Endothelial cell of umbilical vein (primary cell): ENCODE measurements around the gene WNT6. TPM values are rescaled to one million over a fixed set of nuclear protein-coding genes. Genes with fewer than 3 reads are reported as not detected.

Experiments used
- BruUV-seq: library from RNA; stranded (reverse); fragments of 400-500 nt; replicated peaks from 2 replicates; lab custom pipeline; 2021; lab: Mats Ljungman, UMichigan
- CTCF ChIA-PET: fragments of 300-600, 350-600 bp; sonication (Branson Sonifier 250); formaldehyde crosslinking; loops from one replicate; lab custom pipeline; 2021; ENCODE audit warnings: antibody characterized with exemption, inconsistent platforms; lab: Charles Lee
- POLR2A ChIA-PET: fragments of 300-600, 350-600 bp; sonication (Branson Sonifier 250); formaldehyde crosslinking; loops from one replicate; lab custom pipeline; 2021; ENCODE audit warnings: antibody characterized with exemption, inconsistent platforms; lab: Charles Lee
- DNase-seq: peaks from one replicate; pipeline ENCODE4 v3.0.0-alpha.2; 2011; ENCODE audit warnings: low read depth, low spot score
- FAIRE-seq: peaks from 2 replicates; lab custom pipeline; 2011; peaks lifted over from hg19 to GRCh38; lab: Jason Lieb, UNC
- H2AFZ ChIP-seq: 2 replicates; pipeline ENCODE4 v1.6.0; 2012; ENCODE audit warnings: low read depth, low read length, control low read depth, inconsistent platforms
- H3K27ac ChIP-seq: 2 replicates; pipeline ENCODE4 v1.5.1; 2011; ENCODE audit warnings: low read depth, mild to moderate bottlenecking, control low read depth, low read length, moderate library complexity; ENCODE audit not compliant: insufficient read depth
- H3K27me3 ChIP-seq, 2 experiments: 2 replicates each; pipeline versions ENCODE4 v1.6.0 to v1.6.1; 2011; ENCODE audit warnings: low read length in 2 of 2, mixed read lengths in 1 of 2; ENCODE audit not compliant: control insufficient read depth in 2 of 2, insufficient read depth in 2 of 2
- H3K36me3 ChIP-seq, 2 experiments: 2 replicates in 1 of 2; 3 replicates in 1 of 2; pipeline ENCODE4 v1.5.1; 2011; ENCODE audit warnings: low read length in 2 of 2, mild to moderate bottlenecking in 1 of 2, moderate library complexity in 1 of 2; ENCODE audit not compliant: control insufficient read depth in 2 of 2, insufficient read depth in 2 of 2; ENCODE audit errors: extremely low read depth in 1 of 2
- H3K4me1 ChIP-seq: 3 replicates; pipeline ENCODE4 v1.5.1; 2011; ENCODE audit warnings: mild to moderate bottlenecking, low read length; ENCODE audit not compliant: control insufficient read depth, insufficient read depth; ENCODE audit errors: extremely low read depth
- H3K4me2 ChIP-seq: 2 replicates; pipeline ENCODE4 v1.6.1; 2011; ENCODE audit warnings: low read length, control low read depth, mixed read lengths; ENCODE audit not compliant: insufficient read depth
- H3K4me3 ChIP-seq, 3 experiments: fragments of 200-600 bp in 1 of 3; sonication (generic), shearing (Covaris generic) in 1 of 3; replicated peaks in 1 of 3; 2 replicates each; pipeline ENCODE4 v1.5.1; 2011 to 2016; ENCODE audit warnings: control low read depth in 3 of 3, low read length in 3 of 3, mild to moderate bottlenecking in 2 of 3, inconsistent platforms in 1 of 3, low read depth in 1 of 3, moderate library complexity in 1 of 3; ENCODE audit not compliant: insufficient read depth in 1 of 3
- H3K79me2 ChIP-seq: 2 replicates; pipeline ENCODE4 v1.6.0; 2012; ENCODE audit warnings: low read length, inconsistent platforms; ENCODE audit not compliant: control insufficient read depth, insufficient read depth
- H3K9ac ChIP-seq: replicated peaks from 2 replicates; pipeline ENCODE3; 2011; ENCODE audit warnings: low read length, control low read depth; ENCODE audit not compliant: insufficient read depth; ENCODE audit errors: extremely low read depth
- H3K9me1 ChIP-seq: replicated peaks from 3 replicates; pipeline ENCODE4 v1.6.0; 2011; ENCODE audit warnings: mild to moderate bottlenecking, low read length; ENCODE audit not compliant: control insufficient read depth, insufficient read depth; ENCODE audit errors: extremely low read depth
- H3K9me3 ChIP-seq: replicated peaks from 2 replicates; pipeline ENCODE4 v1.5.1; 2012; ENCODE audit warnings: low read length, inconsistent platforms; ENCODE audit not compliant: control insufficient read depth, insufficient read depth
- H4K20me1 ChIP-seq: replicated peaks from 2 replicates; pipeline ENCODE3; 2011; ENCODE audit warnings: mild to moderate bottlenecking, low read length; ENCODE audit not compliant: control insufficient read depth, insufficient read depth; ENCODE audit errors: extremely low read depth
- EZH2 ChIP-seq: IDR thresholded peaks from 2 replicates; pipeline ENCODE4 v1.6.1; 2012; ENCODE audit warnings: borderline replicate concordance, low read depth, mild to moderate bottlenecking, moderate library complexity, low read length, inconsistent platforms; ENCODE audit not compliant: severe bottlenecking
- FOS ChIP-seq: IDR thresholded peaks from 2 replicates; pipeline ENCODE4 v1.6.1; 2011; ENCODE audit warnings: mild to moderate bottlenecking, low read length, moderate library complexity, borderline replicate concordance; ENCODE audit not compliant: insufficient read depth
- GATA2 ChIP-seq: IDR thresholded peaks from 2 replicates; pipeline ENCODE4 v1.7.0; 2011; ENCODE audit warnings: low read depth, mild to moderate bottlenecking, moderate library complexity, mixed read lengths, low read length; ENCODE audit not compliant: insufficient read length, insufficient read depth
- JUN ChIP-seq: IDR thresholded peaks from 2 replicates; pipeline ENCODE4 v1.6.1; 2011; ENCODE audit warnings: borderline replicate concordance, low read depth; ENCODE audit not compliant: insufficient read length, insufficient read depth
- MYC ChIP-seq: IDR thresholded peaks from one replicate; pipeline ENCODE4 v1.6.1; 2011; ENCODE audit warnings: mild to moderate bottlenecking, low read depth, low read length
- POLR2A ChIP-seq: IDR thresholded peaks from 2 replicates; pipeline ENCODE4 v1.6.1; 2012; ENCODE audit warnings: low read depth, mild to moderate bottlenecking, control low read depth, low read length
- POLR2AphosphoS5 ChIP-seq: IDR thresholded peaks from 2 replicates; pipeline ENCODE4 v1.6.1; 2012; ENCODE audit warnings: low read depth, mild to moderate bottlenecking, control low read depth, low read length, moderate library complexity; ENCODE audit not compliant: insufficient read depth
- dilution Hi-C: fragments of 300-500 bp; cut with MboI; formaldehyde crosslinking; loops from one replicate; pipeline ENCODE4 v1.15.0; 2019; ENCODE audit warnings: low sequenced_read_pairs; ENCODE audit not compliant: extremely low pct_ligation_motif_present
- intact Hi-C: fragments of 100-400 bp; cut with micrococcal nuclease; formaldehyde crosslinking; loops from one replicate; pipeline ENCODE4 v1.10.0; 2022
- polyA plus RNA-seq, 4 experiments: library from polyadenylated mRNA; depleted of rRNA in 3 of 4; stranded (reverse) in 3 of 4; unstranded in 1 of 4; fragments of >200 nt; gene quantifications; 2 replicates each; pipeline versions ENCODE4 v1.2.1 to v1.2.3, GENCODE V29; 2011 to 2012; ENCODE audit warnings: missing spikeins in 1 of 4
- total RNA-seq: library from RNA; stranded (reverse); gene quantifications from 2 replicates; pipeline ENCODE4 v1.2.3, GENCODE V29; 2021
- TF ChIP-seq, protein P1 (sequence below): IDR thresholded peaks from 2 replicates; pipeline ENCODE4 v1.6.1; 2011; ENCODE audit not compliant: insufficient read depth, insufficient read length
- TF ChIP-seq, protein P2 (sequence below), 2 donors: IDR thresholded peaks; 1 replicate in 1 of 2; 2 replicates in 1 of 2; pipeline ENCODE4 v1.5.1; 2011; ENCODE audit warnings: low read length in 2 of 2, mild to moderate bottlenecking in 2 of 2, moderate library complexity in 2 of 2, control low read depth in 1 of 2, inconsistent platforms in 1 of 2, low read depth in 1 of 2; ENCODE audit not compliant: insufficient read depth in 1 of 2; ENCODE audit errors: extremely low read depth in 1 of 2

The WNT6 gene
- total and polyA plus RNA-seq, 2 donors (not counting 3 experiments of a cell fraction or from before 2014, with no cell fraction given), result not detected

DNA sequence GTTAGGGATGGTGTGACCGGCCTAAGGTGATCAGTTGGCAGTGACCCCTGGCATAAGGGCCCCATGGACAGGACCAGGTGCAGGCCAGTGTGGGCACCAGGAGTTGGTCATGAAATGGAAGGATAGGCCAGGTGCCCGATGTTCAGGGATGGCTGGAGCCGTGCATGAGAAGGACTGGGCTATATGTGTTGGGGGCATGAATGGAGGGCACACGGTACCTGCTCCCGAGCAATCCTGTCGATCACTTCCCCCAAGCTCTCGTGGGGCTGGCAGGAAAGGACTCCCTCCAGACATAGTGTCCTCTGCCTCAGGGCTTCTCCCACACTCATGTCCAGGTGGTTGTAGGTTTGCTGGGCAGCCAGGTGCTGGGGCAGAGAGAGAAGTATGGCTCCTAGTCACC lies 35.6 kb upstream of the WNT6 start:
- no peaks in the 10 kb centered on the region for H3K79me2 ChIP-seq
- H3K4me2 ChIP-seq, result no peak overlapping the region
- H3K9me3 ChIP-seq, result no peaks in the 10 kb centered on the region
- H3K27ac ChIP-seq, result no peak overlapping the region
- H4K20me1 ChIP-seq, result no peaks in the 10 kb centered on the region
- CTCF ChIA-PET, result interaction anchor here (1.0 to 4.7 kb wide), 3 partner anchors 9 to 42 kb away, joined by 3 to 17 read pairs (median 7); partner anchors contain the start of gene CYP27A1
- no peaks in the 10 kb centered on the region for H3K36me3 ChIP-seq
- dilution Hi-C loops, result no loop called here
- H3K9me1 ChIP-seq, result no peaks in the 10 kb centered on the region
- TF ChIP-seq, protein P1, sequence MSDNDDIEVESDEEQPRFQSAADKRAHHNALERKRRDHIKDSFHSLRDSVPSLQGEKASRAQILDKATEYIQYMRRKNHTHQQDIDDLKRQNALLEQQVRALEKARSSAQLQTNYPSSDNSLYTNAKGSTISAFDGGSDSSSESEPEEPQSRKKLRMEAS, result no peak
- TF ChIP-seq GATA2 (no peak), POLR2AphosphoS5 (no peak), POLR2A (no peak), JUN (no peak)
- DNase-seq (no peak), FAIRE-seq (no peak)
- BruUV-seq, result no TSS peak
- intact Hi-C loops, result no loop called here
- H3K9ac ChIP-seq, result no peak overlapping the region
- no peak overlapping the region for H3K4me3 ChIP-seq
- peaks cover 0 to 3% of the 10 kb centered on the region in 2 experiments for H3K27me3 ChIP-seq
- POLR2A ChIA-PET, result no interaction called here
- no peaks in the 10 kb centered on the region for H3K4me1 ChIP-seq
- no peak overlapping the region for H2AFZ ChIP-seq

DNA sequence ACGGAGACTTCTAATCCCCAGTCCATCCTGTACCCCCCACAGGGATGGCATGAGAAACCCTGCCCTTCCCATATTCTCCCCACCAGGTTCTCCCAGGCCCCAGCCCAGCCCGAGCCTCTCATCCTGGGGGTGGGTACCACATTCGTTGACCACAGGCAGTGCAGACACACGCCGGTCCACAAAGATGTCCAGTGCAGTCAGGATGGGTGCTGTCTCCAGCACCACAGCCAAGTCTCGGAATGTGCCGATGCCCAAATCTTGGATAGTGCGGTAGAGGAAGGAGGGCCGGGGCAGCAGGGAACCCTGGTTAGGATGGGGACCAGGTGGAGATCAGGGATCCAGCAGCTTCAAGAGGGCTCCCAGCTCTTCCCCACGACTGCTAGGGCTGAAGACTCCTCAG lies 32.8 kb upstream of the WNT6 start:
- dilution Hi-C loops, result no loop called here
- ChIA-PET POLR2A (no interaction called here), CTCF (no interaction called here)
- Histone ChIP-seq H3K4me2 (no peak overlapping the region), H4K20me1 (no peaks in the 10 kb centered on the region), H3K27me3 (peaks cover 0 to 1% of the 10 kb centered on the region in 2 experiments), H3K27ac (no peak overlapping the region), H3K9ac (no peak overlapping the region), H3K79me2 (no peaks in the 10 kb centered on the region), H3K9me1 (no peaks in the 10 kb centered on the region), H3K9me3 (no peaks in the 10 kb centered on the region), H3K4me1 (peaks cover 2% of the 10 kb centered on the region), H3K36me3 (no peaks in the 10 kb centered on the region), H2AFZ (no peak overlapping the region), H3K4me3 (no peak overlapping the region)
- TF ChIP-seq, protein P1, result no peak
- no peak for TF ChIP-seq MYC
- TF ChIP-seq, protein P2, sequence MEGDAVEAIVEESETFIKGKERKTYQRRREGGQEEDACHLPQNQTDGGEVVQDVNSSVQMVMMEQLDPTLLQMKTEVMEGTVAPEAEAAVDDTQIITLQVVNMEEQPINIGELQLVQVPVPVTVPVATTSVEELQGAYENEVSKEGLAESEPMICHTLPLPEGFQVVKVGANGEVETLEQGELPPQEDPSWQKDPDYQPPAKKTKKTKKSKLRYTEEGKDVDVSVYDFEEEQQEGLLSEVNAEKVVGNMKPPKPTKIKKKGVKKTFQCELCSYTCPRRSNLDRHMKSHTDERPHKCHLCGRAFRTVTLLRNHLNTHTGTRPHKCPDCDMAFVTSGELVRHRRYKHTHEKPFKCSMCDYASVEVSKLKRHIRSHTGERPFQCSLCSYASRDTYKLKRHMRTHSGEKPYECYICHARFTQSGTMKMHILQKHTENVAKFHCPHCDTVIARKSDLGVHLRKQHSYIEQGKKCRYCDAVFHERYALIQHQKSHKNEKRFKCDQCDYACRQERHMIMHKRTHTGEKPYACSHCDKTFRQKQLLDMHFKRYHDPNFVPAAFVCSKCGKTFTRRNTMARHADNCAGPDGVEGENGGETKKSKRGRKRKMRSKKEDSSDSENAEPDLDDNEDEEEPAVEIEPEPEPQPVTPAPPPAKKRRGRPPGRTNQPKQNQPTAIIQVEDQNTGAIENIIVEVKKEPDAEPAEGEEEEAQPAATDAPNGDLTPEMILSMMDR (IDR thresholded peaks at IDR 0.05; ENCODE audit: extremely low read depth in 1 of 2, insufficient read depth in 1 of 2, low read depth in 1 of 2, low read length in 2 of 2), result no peak
- no peak for TF ChIP-seq POLR2A
- TF ChIP-seq JUN, result no peak
- TF ChIP-seq GATA2, result no peak
- TF ChIP-seq EZH2, result no peak
- no peak for TF ChIP-seq POLR2AphosphoS5
- TF ChIP-seq FOS, result no peak
- no TSS peak for BruUV-seq
- no peak for DNase-seq
- intact Hi-C loops, result no loop called here
- FAIRE-seq, result no peak
